HepG2 (cell line): ENCODE data around the gene MAGED2. TPM values are rescaled to one million over a fixed set of nuclear protein-coding genes. Genes with fewer than 3 reads are reported as not detected.

Experiments used
- FOSL2 ChIP-seq: sonication (generic); formaldehyde crosslinking; IDR thresholded peaks from 2 replicates; pipeline ENCODE4 v1.4.0; 2020; ENCODE audit warnings: missing genetic modification reagents
- HDAC1 ChIP-seq: sonication (generic); formaldehyde crosslinking; IDR thresholded peaks from 2 replicates; pipeline ENCODE4 v1.5.1; 2020; ENCODE audit warnings: mild to moderate bottlenecking, missing genetic modification reagents
- RFXAP ChIP-seq: sonication (generic); formaldehyde crosslinking; IDR thresholded peaks from 2 replicates; pipeline ENCODE4 v1.4.0; 2020; ENCODE audit warnings: missing genetic modification reagents, borderline replicate concordance
- SMAD3 ChIP-seq: sonication (generic); formaldehyde crosslinking; IDR thresholded peaks from 2 replicates; pipeline ENCODE4 v1.4.0; 2020; ENCODE audit warnings: missing genetic modification reagents
- SP2 ChIP-seq: sonication (generic); formaldehyde crosslinking; IDR thresholded peaks from 2 replicates; pipeline ENCODE4 v1.5.1; 2020; ENCODE audit warnings: mild to moderate bottlenecking, missing genetic modification reagents
- THAP11 ChIP-seq: IDR thresholded peaks from 2 replicates; pipeline ENCODE4 v1.6.1; 2016; ENCODE audit warnings: missing biosample characterization, missing genetic modification reagents
- ZNF407 ChIP-seq: sonication (generic); formaldehyde crosslinking; IDR thresholded peaks from one replicate; pipeline ENCODE4 v1.5.1; 2020; ENCODE audit warnings: mild to moderate bottlenecking, missing genetic modification reagents; ENCODE audit errors: not compliant biosample characterization
- polyA plus RNA-seq, 8 experiments: library from polyadenylated mRNA; depleted of rRNA in 3 of 8; stranded (reverse) in 7 of 8; unstranded in 1 of 8; fragments of >200 nt; fragmentation: Illumina TruSeq in 4 of 8; extraction: Trizol in 4 of 8; gene quantifications; 2 replicates each; pipeline versions ENCODE4 v1.2.1 to v1.2.3, GENCODE V29; 2011 to 2016; ENCODE audit warnings: low read depth in 4 of 8, missing spikeins in 1 of 8, mixed read lengths in 1 of 8; ENCODE audit not compliant: insufficient read depth in 1 of 8
- total RNA-seq, 5 experiments: library from RNA; depleted of rRNA; stranded (reverse); fragments of >200 nt; fragmentation: Illumina TruSeq; extraction: Trizol; gene quantifications; 2 replicates each; pipeline ENCODE4 v1.2.3, GENCODE V29; 2016; ENCODE audit warnings: low read depth in 1 of 5

The MAGED2 gene
- total and polyA plus RNA-seq, 2 of the 13 experiments (the other 11 are each of a cell fraction or from before 2014, with no cell fraction given): 142 to 153 TPM

- TF ChIP-seq ZNF407 (CRISPR knock-in tag) (no peak), HDAC1 (CRISPR knock-in tag) (no peak), SMAD3 (no peak), FOSL2 (no peak), SP2 (CRISPR knock-in tag) (no peak), THAP11 (no peak), RFXAP (CRISPR knock-in tag) (no peak)
Observed at GRCh38 chrX:54812306-54812705, 4.8 kb downstream of the MAGED2 start (continued).
